ENCODE data around the gene FHIT. TPM values are rescaled to one million over a fixed set of nuclear protein-coding genes. Genes with fewer than 3 reads are reported as not detected.

Gene FHIT
- total RNA-seq, 2 experiments from 2014 or later: 86.0 to 90.6 TPM

GRCh38 chr3:60504827-60505457, 746.3 kb downstream of the FHIT start:
- Histone ChIP-seq H3K4me3 (ENCODE audit: low read length) (no peak overlapping the region), H3K27ac (ENCODE audit: low read depth in 1 of 2, low read length in 2 of 2) (no peak overlapping the region), H3K4me1 (ENCODE audit: insufficient read depth, low read length) (no peaks in the 10 kb centered on the region), H3K36me3 (ENCODE audit: insufficient read depth, low read length) (no peaks in the 10 kb centered on the region), H3K9me3 (ENCODE audit: control insufficient read depth in 1 of 2, insufficient read depth in 1 of 2, low read length in 2 of 2) (no peaks in the 10 kb centered on the region), H3K27me3 (ENCODE audit: control insufficient read depth in 1 of 2, insufficient read depth in 2 of 2, low read length in 2 of 2) (no peaks in the 10 kb centered on the region)
- ChIA-PET POLR2A (no interaction called here), CTCF (interaction anchor here (0.5 kb wide), 1 partner anchor 10 kb away, joined by 6 read pairs; no protein-coding TSS in a partner anchor)
- TF ChIP-seq CTCF (IDR thresholded peaks at IDR 0.05): no peak
- DNase-seq (no peak), ATAC-seq (ENCODE audit: poor library complexity) (no peak)
- no peaks in the 10 kb centered on the region for H3K36me3 Mint-ChIP-seq (ENCODE audit: low read depth)
- no peak overlapping the region for H3K4me3 Mint-ChIP-seq
- no peaks in the 10 kb centered on the region for H3K27me3 Mint-ChIP-seq
- intact Hi-C loops (cut with DNase I, micrococcal nuclease): no loop called here
- H3K9me3 Mint-ChIP-seq: peaks cover 6% of the 10 kb centered on the region
- no peaks in the 10 kb centered on the region for H3K4me1 Mint-ChIP-seq (ENCODE audit: low read depth)
- no peak overlapping the region for H3K27ac Mint-ChIP-seq

- H3K4me1 ChIP-seq (ENCODE audit: insufficient read depth, low read length): no peaks in the 10 kb centered on the region
- intact Hi-C loops (cut with DNase I, micrococcal nuclease): no loop called here
- H3K36me3 Mint-ChIP-seq (ENCODE audit: low read depth): no peaks in the 10 kb centered on the region
- no peaks in the 10 kb centered on the region for H3K27me3 ChIP-seq (ENCODE audit: control insufficient read depth in 1 of 2, insufficient read depth in 2 of 2, low read length in 2 of 2)
- no peaks in the 10 kb centered on the region for H3K36me3 ChIP-seq (ENCODE audit: insufficient read depth, low read length)
- H3K4me3 ChIP-seq (ENCODE audit: low read length): no peak overlapping the region
- H3K27me3 Mint-ChIP-seq: no peaks in the 10 kb centered on the region
- no peaks in the 10 kb centered on the region for H3K9me3 ChIP-seq (ENCODE audit: control insufficient read depth in 1 of 2, insufficient read depth in 1 of 2, low read length in 2 of 2)
- POLR2A ChIA-PET: no interaction called here
- ATAC-seq (ENCODE audit: poor library complexity): no peak
- no peak overlapping the region for H3K27ac Mint-ChIP-seq
- H3K27ac ChIP-seq (ENCODE audit: low read depth in 1 of 2, low read length in 2 of 2): no peak overlapping the region
- H3K4me3 Mint-ChIP-seq: no peak overlapping the region
- CTCF ChIA-PET: no interaction called here
- no peak for DNase-seq
- no peaks in the 10 kb centered on the region for H3K4me1 Mint-ChIP-seq (ENCODE audit: low read depth)
- TF ChIP-seq CTCF (IDR thresholded peaks at IDR 0.05): no peak
- H3K9me3 Mint-ChIP-seq: no peaks in the 10 kb centered on the region
Observed at GRCh38 chr3:60501314-60501713, 749.9 kb downstream of the FHIT start.

GRCh38 chr3:60497902-60498301, 753.4 kb downstream of the FHIT start:
- Mint-ChIP-seq H3K27ac (no peak overlapping the region), H3K27me3 (no peaks in the 10 kb centered on the region), H3K4me3 (no peak overlapping the region), H3K9me3 (no peaks in the 10 kb centered on the region), H3K36me3 (ENCODE audit: low read depth) (no peaks in the 10 kb centered on the region), H3K4me1 (ENCODE audit: low read depth) (no peaks in the 10 kb centered on the region)
- Histone ChIP-seq H3K4me1 (ENCODE audit: insufficient read depth, low read length) (no peaks in the 10 kb centered on the region), H3K27ac (ENCODE audit: low read depth in 1 of 2, low read length in 2 of 2) (no peak overlapping the region), H3K36me3 (ENCODE audit: insufficient read depth, low read length) (no peaks in the 10 kb centered on the region), H3K9me3 (ENCODE audit: control insufficient read depth in 1 of 2, insufficient read depth in 1 of 2, low read length in 2 of 2) (no peaks in the 10 kb centered on the region), H3K4me3 (ENCODE audit: low read length) (no peak overlapping the region), H3K27me3 (ENCODE audit: control insufficient read depth in 1 of 2, insufficient read depth in 2 of 2, low read length in 2 of 2) (no peaks in the 10 kb centered on the region)
- ATAC-seq (ENCODE audit: poor library complexity) (no peak), DNase-seq (no peak)
- TF ChIP-seq CTCF (IDR thresholded peaks at IDR 0.05): no peak
- POLR2A ChIA-PET: no interaction called here
- CTCF ChIA-PET: no interaction called here
- intact Hi-C loops (cut with DNase I, micrococcal nuclease): no loop called here

Data from CD4-positive, alpha-beta T cell (primary cell).